Breast epithelium (tissue), 4 donors: ENCODE measurements around the gene LRRC4. TPM values are rescaled to one million over a fixed set of nuclear protein-coding genes. Genes with fewer than 3 reads are reported as not detected.

ENCODE experiments used
- DNase-seq, 2 donors: peaks; one replicate each; pipeline ENCODE4 v3.0.0-alpha.2; 2019; ENCODE audit warnings: low spot score in 2 of 2
- H3K27ac ChIP-seq, 2 donors: fragments of 200-600 bp; sonication (generic) in 1 of 2; one replicate each; pipeline ENCODE4 v1.5.1; 2016 to 2019; ENCODE audit warnings: mild to moderate bottlenecking in 1 of 2
- H3K27me3 ChIP-seq, 2 donors: fragments of 200-600 bp; sonication (generic) in 1 of 2; one replicate each; pipeline versions ENCODE4 v1.5.1 to v1.6.0; 2017 to 2019; ENCODE audit warnings: control low read depth in 1 of 2, mild to moderate bottlenecking in 1 of 2
- H3K36me3 ChIP-seq: fragments of 200-600 bp; one replicate; pipeline ENCODE4 v1.5.1; 2019
- H3K4me1 ChIP-seq, 2 donors: fragments of 200-600 bp; sonication (generic); one replicate each; pipeline ENCODE4 v1.5.1; 2016 to 2019; ENCODE audit warnings: control low read depth in 1 of 2
- H3K4me3 ChIP-seq, 3 donors: fragments of 200-600 bp; sonication (generic); 1 replicate in 2 of 3; 2 replicates in 1 of 3; pipeline ENCODE4 v1.5.1; 2016 to 2019; ENCODE audit warnings: mild to moderate bottlenecking in 3 of 3, moderate library complexity in 2 of 3
- H3K9me3 ChIP-seq, 2 donors: fragments of 200-600 bp; sonication (generic) in 1 of 2; one replicate each; pipeline ENCODE4 v1.5.1; 2016 to 2019; ENCODE audit warnings: control low read depth in 1 of 2
- POLR2A ChIP-seq: fragments of 450-650 bp; IDR thresholded peaks from one replicate; pipeline ENCODE4 v1.6.1; 2016; ENCODE audit warnings: antibody characterized with exemption, mild to moderate bottlenecking, moderate library complexity
- POLR2AphosphoS5 ChIP-seq, 3 donors: sonication (generic); formaldehyde crosslinking; IDR thresholded peaks; one replicate each; pipeline ENCODE4 v1.6.1; 2017; ENCODE audit warnings: antibody characterized with exemption in 3 of 3
- intact Hi-C: fragments of 100-400 bp; cut with DNase I; formaldehyde crosslinking; loops from one replicate; pipeline ENCODE4 v1.15.1; 2023; ENCODE audit warnings: low total_unique reads
- total RNA-seq, 3 donors: library from RNA; depleted of rRNA; stranded (reverse); fragments of >200 nt; gene quantifications; one replicate each; pipeline ENCODE4 v1.1.0, GENCODE V29; 2016
- TF ChIP-seq, protein P1 (sequence below), 3 donors: fragments of 450-650 bp; IDR thresholded peaks; one replicate each; pipeline ENCODE4 v1.5.1; 2016 to 2017; ENCODE audit warnings: antibody characterized with exemption in 3 of 3, mild to moderate bottlenecking in 3 of 3, moderate library complexity in 3 of 3

Gene LRRC4
- total RNA-seq, 3 donors from 2014 or later: 0.33 to 3.2 (median 1.6) TPM

DNA sequence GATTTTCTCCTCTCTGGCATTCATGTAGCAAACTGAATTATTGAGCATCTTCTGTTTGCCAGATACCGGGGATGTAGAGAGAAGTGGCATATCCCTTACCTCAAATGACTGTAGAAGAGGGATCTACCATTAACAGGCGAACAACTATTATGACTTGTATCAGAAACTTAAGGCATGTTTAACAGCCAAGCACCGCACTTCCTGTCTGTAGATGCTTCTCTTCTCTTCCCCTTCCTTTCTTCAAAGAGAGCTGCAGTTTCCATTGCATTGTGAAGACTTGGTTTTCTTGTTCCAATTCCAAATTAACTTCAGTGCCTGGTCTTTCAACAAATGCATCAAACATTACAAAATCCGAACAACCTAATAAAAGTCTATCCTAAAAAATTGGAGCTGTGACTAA, 49.3 kb downstream of the LRRC4 start:
- intact Hi-C loops: no loop called here
- no peaks in the 10 kb centered on the region for H3K4me1 ChIP-seq
- no peak for TF ChIP-seq POLR2A
- no peak for TF ChIP-seq POLR2AphosphoS5 (IDR thresholded peaks at IDR 0.05)
- TF ChIP-seq, protein P1, sequence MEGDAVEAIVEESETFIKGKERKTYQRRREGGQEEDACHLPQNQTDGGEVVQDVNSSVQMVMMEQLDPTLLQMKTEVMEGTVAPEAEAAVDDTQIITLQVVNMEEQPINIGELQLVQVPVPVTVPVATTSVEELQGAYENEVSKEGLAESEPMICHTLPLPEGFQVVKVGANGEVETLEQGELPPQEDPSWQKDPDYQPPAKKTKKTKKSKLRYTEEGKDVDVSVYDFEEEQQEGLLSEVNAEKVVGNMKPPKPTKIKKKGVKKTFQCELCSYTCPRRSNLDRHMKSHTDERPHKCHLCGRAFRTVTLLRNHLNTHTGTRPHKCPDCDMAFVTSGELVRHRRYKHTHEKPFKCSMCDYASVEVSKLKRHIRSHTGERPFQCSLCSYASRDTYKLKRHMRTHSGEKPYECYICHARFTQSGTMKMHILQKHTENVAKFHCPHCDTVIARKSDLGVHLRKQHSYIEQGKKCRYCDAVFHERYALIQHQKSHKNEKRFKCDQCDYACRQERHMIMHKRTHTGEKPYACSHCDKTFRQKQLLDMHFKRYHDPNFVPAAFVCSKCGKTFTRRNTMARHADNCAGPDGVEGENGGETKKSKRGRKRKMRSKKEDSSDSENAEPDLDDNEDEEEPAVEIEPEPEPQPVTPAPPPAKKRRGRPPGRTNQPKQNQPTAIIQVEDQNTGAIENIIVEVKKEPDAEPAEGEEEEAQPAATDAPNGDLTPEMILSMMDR (IDR thresholded peaks at IDR 0.05): no peak
- H3K36me3 ChIP-seq: no peaks in the 10 kb centered on the region
- no peaks in the 10 kb centered on the region for H3K9me3 ChIP-seq
- H3K27me3 ChIP-seq: no peaks in the 10 kb centered on the region
- no peak for DNase-seq
- no peak overlapping the region for H3K27ac ChIP-seq
- H3K4me3 ChIP-seq: no peak overlapping the region

DNA sequence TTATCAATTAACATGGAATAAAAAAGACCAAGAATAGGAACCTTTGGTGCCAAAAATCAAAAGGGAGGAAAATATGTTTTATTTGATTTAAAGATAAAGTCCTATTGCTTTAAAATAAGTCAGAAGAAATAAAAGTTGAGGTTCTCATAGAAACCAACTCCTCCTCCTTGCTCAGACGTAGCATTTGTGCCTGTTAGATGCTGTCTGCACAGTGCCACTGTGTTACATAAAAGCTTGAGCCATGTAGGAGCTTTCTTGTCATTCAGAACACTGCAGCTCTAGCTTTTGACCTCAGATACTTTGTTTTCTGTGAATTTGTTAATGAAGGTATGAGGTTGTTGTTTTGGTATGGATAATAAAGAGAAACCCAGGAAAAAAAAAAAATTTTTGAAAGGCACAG, 50.3 kb downstream of the LRRC4 start:
- Histone ChIP-seq H3K4me3 (no peak overlapping the region), H3K36me3 (no peaks in the 10 kb centered on the region), H3K27me3 (no peaks in the 10 kb centered on the region), H3K27ac (no peak overlapping the region), H3K9me3 (no peaks in the 10 kb centered on the region), H3K4me1 (no peaks in the 10 kb centered on the region)
- intact Hi-C loops: no loop called here
- TF ChIP-seq POLR2A: no peak
- no peak for TF ChIP-seq POLR2AphosphoS5 (IDR thresholded peaks at IDR 0.05)
- TF ChIP-seq, protein P1 (IDR thresholded peaks at IDR 0.05): no peak
- DNase-seq: no peak

DNA sequence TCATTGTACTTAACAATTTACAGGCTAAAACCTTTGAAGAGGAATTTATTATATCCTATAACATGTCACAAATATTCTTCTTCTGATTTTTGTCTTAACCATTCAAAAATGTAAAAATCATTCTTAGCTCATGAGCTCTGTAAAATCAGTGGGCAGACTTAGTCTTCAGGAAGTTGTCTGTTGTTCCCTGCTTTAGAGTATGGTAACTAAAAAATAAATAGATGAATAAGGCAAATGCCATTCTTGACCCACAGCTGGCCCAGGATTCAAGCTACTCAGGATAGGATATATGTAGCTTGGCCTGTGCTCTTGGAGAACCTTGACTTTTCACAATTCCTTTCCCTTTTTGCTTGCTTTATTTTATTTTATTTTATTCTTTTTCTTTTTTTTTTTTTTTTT, 51.5 kb downstream of the LRRC4 start:
- intact Hi-C loops: no loop called here
- Histone ChIP-seq H3K27ac (no peak overlapping the region), H3K4me1 (no peaks in the 10 kb centered on the region), H3K27me3 (no peaks in the 10 kb centered on the region), H3K9me3 (no peaks in the 10 kb centered on the region), H3K36me3 (no peaks in the 10 kb centered on the region), H3K4me3 (no peak overlapping the region)
- no peak for DNase-seq
- TF ChIP-seq POLR2A (no peak), POLR2AphosphoS5 (IDR thresholded peaks at IDR 0.05) (no peak)
- TF ChIP-seq, protein P1 (IDR thresholded peaks at IDR 0.05): no peak

DNA sequence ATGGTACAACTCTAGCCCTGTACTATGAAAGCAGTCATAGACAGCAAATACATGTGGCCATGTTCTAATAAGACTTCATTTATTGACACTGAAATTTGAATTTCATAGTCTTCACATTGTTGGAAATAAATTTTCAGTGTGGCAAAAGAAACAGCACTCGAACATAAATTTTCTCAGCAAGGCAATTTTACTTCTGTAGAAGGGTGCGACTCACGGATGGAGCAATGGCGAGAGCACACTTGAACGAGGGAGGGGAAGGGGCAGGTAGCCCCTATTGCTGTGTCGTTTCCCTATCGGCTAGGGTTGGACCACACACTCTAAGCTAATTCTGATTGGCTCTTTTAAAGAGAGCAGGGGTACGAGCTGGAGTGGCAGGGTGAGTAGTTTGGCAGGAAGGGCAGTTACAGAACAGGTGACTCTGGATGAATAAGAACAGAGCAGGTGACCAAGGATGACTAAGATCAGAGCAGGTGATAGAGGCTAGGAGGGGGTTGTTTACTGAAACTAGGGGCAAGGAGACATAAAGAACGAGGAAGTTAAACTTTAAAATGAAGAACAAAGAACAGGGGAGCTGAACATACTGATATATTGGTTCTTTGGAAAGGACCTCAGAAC, 52.0 kb downstream of the LRRC4 start:
- no peak for TF ChIP-seq POLR2AphosphoS5 (IDR thresholded peaks at IDR 0.05)
- TF ChIP-seq POLR2A: no peak
- TF ChIP-seq, protein P1 (IDR thresholded peaks at IDR 0.05): no peak
- H3K4me3 ChIP-seq: no peak overlapping the region
- no peak for DNase-seq
- no peaks in the 10 kb centered on the region for H3K9me3 ChIP-seq
- no peaks in the 10 kb centered on the region for H3K4me1 ChIP-seq
- H3K36me3 ChIP-seq: no peaks in the 10 kb centered on the region
- H3K27ac ChIP-seq: no peak overlapping the region
- intact Hi-C loops: no loop called here
- no peaks in the 10 kb centered on the region for H3K27me3 ChIP-seq

DNA sequence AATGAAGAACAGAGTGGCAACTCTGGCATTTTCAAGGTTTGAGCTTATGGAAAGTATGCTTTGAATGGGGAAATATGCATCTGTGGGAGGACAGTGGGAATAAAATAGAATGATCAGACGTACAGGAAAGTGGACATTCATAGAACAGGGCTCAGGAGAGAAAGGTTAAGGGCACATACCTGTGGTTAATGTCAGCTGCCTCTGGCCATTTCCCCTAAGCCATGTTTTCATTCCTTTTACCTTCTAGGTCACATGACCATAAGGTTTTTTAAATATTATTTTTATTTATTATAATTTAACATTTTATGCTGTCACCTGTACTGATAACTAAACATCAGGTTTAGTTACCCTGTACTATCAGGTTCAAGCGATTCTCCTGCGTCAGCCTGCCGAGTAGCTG, 52.8 kb downstream of the LRRC4 start:
- intact Hi-C loops: no loop called here
- no peak for DNase-seq
- Histone ChIP-seq H3K36me3 (no peaks in the 10 kb centered on the region), H3K27ac (no peak overlapping the region), H3K4me1 (no peaks in the 10 kb centered on the region), H3K4me3 (no peak overlapping the region), H3K27me3 (no peaks in the 10 kb centered on the region), H3K9me3 (no peaks in the 10 kb centered on the region)
- TF ChIP-seq POLR2A: no peak
- no peak for TF ChIP-seq POLR2AphosphoS5 (IDR thresholded peaks at IDR 0.05)
- TF ChIP-seq, protein P1 (IDR thresholded peaks at IDR 0.05): no peak

Other genes with a start within 250 kb of the LRRC4 start
- 100 to 1,000 TPM in 1 of 3 donors, 10 to 100 TPM in 2; 41.6 to 498 (median 48.2) TPM for gene LEP, start 209.8 kb upstream of the LRRC4 start, total RNA-seq